ENCODE measurements around the gene ARPC1A.

- no peak for TF ChIP-seq CTCF (IDR thresholded peaks at IDR 0.05; ENCODE audit: insufficient read depth, low read depth, low read length)
- TF ChIP-seq EZH2 (IDR thresholded peaks at IDR 0.05; ENCODE audit: insufficient read depth, low read length) = no peak
Observed at GRCh38 chr7:99310004-99310403, 15.7 kb upstream of the ARPC1A start.
